IMR-90 (cell line): ENCODE measurements around the gene PRMT2. TPM values are rescaled to one million over a fixed set of nuclear protein-coding genes. Genes with fewer than 3 reads are reported as not detected.

Source experiments
- ATAC-seq: fragments of 200-7000 bp; cut with Tn5 transposase; 2 replicates; pipeline ENCODE4 v1.9.1; 2020; ENCODE audit warnings: low read depth, mild to moderate bottlenecking, moderate library complexity
- BruUV-seq: library from RNA; stranded (reverse); fragments of 400-500 nt; replicated peaks from 2 replicates; lab custom pipeline; 2021; lab: Mats Ljungman, UMichigan
- CTCF ChIA-PET: fragments of 300-600 bp; formaldehyde crosslinking; extraction: SDS; loops from one replicate; lab custom pipeline; 2021; ENCODE audit warnings: antibody characterized with exemption; lab: Yijun Ruan, JAX
- POLR2A ChIA-PET: fragments of 300-600 bp; sonication (Branson Sonifier 250); formaldehyde crosslinking; loops from one replicate; lab custom pipeline; 2022; ENCODE audit warnings: antibody characterized with exemption; ENCODE audit not compliant: unreplicated experiment; lab: Charles Lee
- DNase-seq: peaks from one replicate; pipeline ENCODE4 v3.0.0; 2013
- H2AFZ ChIP-seq: replicated peaks from 2 replicates; pipeline ENCODE3; 2013; ENCODE audit warnings: low read length, mild to moderate bottlenecking; ENCODE audit not compliant: poor library complexity
- H2AK5ac ChIP-seq: 2 replicates; pipeline ENCODE4 v1.6.1; 2013; ENCODE audit warnings: low read depth, low read length, inconsistent platforms
- H2AK9ac ChIP-seq: replicated peaks from 2 replicates; pipeline ENCODE3; 2013; ENCODE audit warnings: mild to moderate bottlenecking, low read depth, low read length, moderate library complexity; ENCODE audit not compliant: poor library complexity
- H2BK120ac ChIP-seq: 2 replicates; pipeline ENCODE4 v1.6.1; 2013; ENCODE audit warnings: low read depth, low read length, inconsistent platforms
- H2BK15ac ChIP-seq: 3 replicates; pipeline ENCODE4 v1.6.1; 2013; ENCODE audit warnings: low read depth, low read length, inconsistent platforms
- H2BK20ac ChIP-seq: 2 replicates; pipeline ENCODE4 v1.6.1; 2013; ENCODE audit warnings: low read depth, mild to moderate bottlenecking, inconsistent platforms, low read length, moderate library complexity
- H2BK5ac ChIP-seq: 2 replicates; pipeline ENCODE4 v1.6.1; 2013; ENCODE audit warnings: mild to moderate bottlenecking, low read depth, low read length, inconsistent platforms; ENCODE audit not compliant: poor library complexity, severe bottlenecking
- H3K14ac ChIP-seq: replicated peaks from 2 replicates; pipeline ENCODE4 v1.6.1; 2013; ENCODE audit warnings: low read depth, low read length, inconsistent platforms
- H3K18ac ChIP-seq: 2 replicates; pipeline ENCODE4 v1.6.1; 2013; ENCODE audit warnings: low read depth, low read length, control low read depth
- H3K23ac ChIP-seq: 2 replicates; pipeline ENCODE4 v1.6.1; 2013; ENCODE audit warnings: low read depth, low read length, inconsistent platforms
- H3K27ac ChIP-seq: 2 replicates; pipeline ENCODE4 v1.5.1; 2013; ENCODE audit warnings: mild to moderate bottlenecking, control low read depth, low read length; ENCODE audit not compliant: insufficient read depth
- H3K27me3 ChIP-seq: 2 replicates; pipeline ENCODE4 v1.6.1; 2013; ENCODE audit warnings: low read length; ENCODE audit not compliant: control insufficient read depth, insufficient read depth
- H3K36me3 ChIP-seq: 2 replicates; pipeline ENCODE4 v1.6.1; 2013; ENCODE audit warnings: low read length, mixed read lengths; ENCODE audit not compliant: control insufficient read depth, insufficient read depth
- H3K4ac ChIP-seq: 2 replicates; pipeline ENCODE4 v1.6.1; 2013; ENCODE audit warnings: low read depth, low read length, inconsistent platforms
- H3K4me1 ChIP-seq: 2 replicates; pipeline ENCODE4 v1.6.1; 2013; ENCODE audit warnings: low read length, mixed read lengths; ENCODE audit not compliant: control insufficient read depth, insufficient read depth
- H3K4me2 ChIP-seq: 2 replicates; pipeline ENCODE4 v1.6.1; 2013; ENCODE audit warnings: low read depth, mild to moderate bottlenecking, control low read depth, low read length, moderate library complexity
- H3K4me3 ChIP-seq: 2 replicates; pipeline ENCODE4 v1.5.1; 2013; ENCODE audit warnings: low read depth, mild to moderate bottlenecking, control low read depth, low read length, moderate library complexity; ENCODE audit not compliant: insufficient read depth
- H3K56ac ChIP-seq: 2 replicates; pipeline ENCODE4 v1.6.1; 2013; ENCODE audit warnings: low read length, inconsistent platforms; ENCODE audit not compliant: insufficient read depth; ENCODE audit errors: extremely low read depth
- H3K79me1 ChIP-seq, 2 experiments: 2 replicates each; pipeline ENCODE4 v1.6.1; 2013; ENCODE audit warnings: low read length in 2 of 2, inconsistent platforms in 1 of 2, low read depth in 1 of 2
- H3K9ac ChIP-seq: 2 replicates; pipeline ENCODE4 v1.6.1; 2013; ENCODE audit warnings: low read depth, low read length, control low read depth
- H3K9me1 ChIP-seq: 2 replicates; pipeline ENCODE4 v1.6.1; 2013; ENCODE audit warnings: low read length, inconsistent platforms; ENCODE audit not compliant: insufficient read depth
- H3K9me3 ChIP-seq: 2 replicates; pipeline ENCODE4 v1.6.1; 2013; ENCODE audit warnings: low read length; ENCODE audit not compliant: control insufficient read depth, insufficient read depth
- H4K20me1 ChIP-seq: 2 replicates; pipeline ENCODE4 v1.6.1; 2013; ENCODE audit warnings: low read length, inconsistent platforms; ENCODE audit not compliant: insufficient read depth
- H4K5ac ChIP-seq: 2 replicates; pipeline ENCODE4 v1.6.1; 2013; ENCODE audit warnings: mild to moderate bottlenecking, low read depth, low read length, control low read depth
- H4K8ac ChIP-seq, 2 experiments: 2 replicates each; pipeline ENCODE4 v1.6.1; 2013; ENCODE audit warnings: low read depth in 2 of 2, low read length in 2 of 2, control low read depth in 1 of 2, inconsistent platforms in 1 of 2
- H4K91ac ChIP-seq: 2 replicates; pipeline ENCODE4 v1.6.1; 2013; ENCODE audit warnings: low read depth, low read length, inconsistent platforms; ENCODE audit not compliant: insufficient read depth
- BHLHE40 ChIP-seq: fragments of 150-350 bp; IDR thresholded peaks from 2 replicates; pipeline ENCODE4 v1.6.1; 2016; ENCODE audit warnings: mild to moderate bottlenecking, low read depth, low read length
- CEBPB ChIP-seq: IDR thresholded peaks from 2 replicates; pipeline ENCODE4 v1.6.1; 2012; ENCODE audit warnings: low read depth, low read length, improper control_type of control experiment
- CTCF ChIP-seq: conservative IDR thresholded peaks from 2 replicates; pipeline ENCODE4 v1.5.1; 2012; ENCODE audit warnings: mild to moderate bottlenecking, low read depth, low read length, improper control_type of control experiment
- ELK1 ChIP-seq: fragments of 150-350 bp; IDR thresholded peaks from 2 replicates; pipeline ENCODE4 v1.6.1; 2016; ENCODE audit warnings: low read depth, mild to moderate bottlenecking, low read length, moderate library complexity, borderline replicate concordance
- FOS ChIP-seq: fragments of 150-350 bp; IDR thresholded peaks from 2 replicates; pipeline ENCODE4 v1.6.1; 2016; ENCODE audit warnings: low read depth, low read length
- MAZ ChIP-seq: IDR thresholded peaks from 2 replicates; pipeline ENCODE4 v1.6.1; 2012; ENCODE audit warnings: low read depth, mild to moderate bottlenecking, low read length, improper control_type of control experiment, moderate library complexity, borderline replicate concordance
- NFE2L2 ChIP-seq: fragments of 150-350 bp; IDR thresholded peaks from 2 replicates; pipeline ENCODE4 v1.6.1; 2016; ENCODE audit warnings: low read depth, mild to moderate bottlenecking, low read length
- POLR2A ChIP-seq: IDR thresholded peaks from 2 replicates; pipeline ENCODE4 v1.6.1; 2012; ENCODE audit warnings: mild to moderate bottlenecking, low read depth, low read length
- RAD21 ChIP-seq: IDR thresholded peaks from 2 replicates; pipeline ENCODE4 v1.6.1; 2012; ENCODE audit warnings: low read length, improper control_type of control experiment
- RCOR1 ChIP-seq: IDR thresholded peaks from 2 replicates; pipeline ENCODE4 v1.6.1; 2012; ENCODE audit warnings: mild to moderate bottlenecking, low read length, improper control_type of control experiment; ENCODE audit not compliant: insufficient replicate concordance
- RFX5 ChIP-seq: IDR thresholded peaks from 2 replicates; pipeline ENCODE4 v1.8.0; 2012; ENCODE audit warnings: low read depth, mild to moderate bottlenecking, low read length, moderate library complexity
- USF2 ChIP-seq: fragments of 150-350 bp; IDR thresholded peaks from 2 replicates; pipeline ENCODE4 v1.6.1; 2017; ENCODE audit warnings: mild to moderate bottlenecking, antibody characterized with exemption, low read length, low read depth
- WGBS, 2 experiments: methylation state at CpG; one replicate each; pipeline versions ENCODE4 v1.1.5 to v1.1.7; 2013; ENCODE audit warnings: missing lambda C conversion rate in 2 of 2; ENCODE audit not compliant: insufficient read length in 1 of 2; ENCODE audit errors: extremely low coverage in 2 of 2; 5-methylcytosine and 5-hydroxymethylcytosine counted together
- dilution Hi-C: fragments of 300-500 bp; cut with HindIII; formaldehyde crosslinking; loops from one replicate; pipeline ENCODE4 v1.14.3; 2018; ENCODE audit warnings: low sequenced_read_pairs; ENCODE audit not compliant: unreplicated experiment
- in situ Hi-C: fragments of 300-500 bp; cut with MboI; formaldehyde crosslinking; loops from 3 replicates; pipeline ENCODE4 v1.14.3; 2019; ENCODE audit warnings: low sequenced_read_pairs, inconsistent platforms, mixed read lengths
- intact Hi-C: fragments of 100-400 bp; cut with micrococcal nuclease; formaldehyde crosslinking; loops from 2 replicates; pipeline ENCODE4 v1.10.0; 2022
- polyA plus RNA-seq, 3 experiments: library from polyadenylated mRNA; depleted of rRNA; stranded (reverse); fragments of >200 nt; gene quantifications; 2 replicates each; pipeline ENCODE4 v1.2.3, GENCODE V29; 2012; ENCODE audit warnings: low replicate concordance in 1 of 3
- total RNA-seq: library from RNA; depleted of rRNA; stranded (reverse); fragments of >200 nt; gene quantifications from 2 replicates; pipeline ENCODE4 v1.2.3, GENCODE V29; 2012

PRMT2 gene
- total and polyA plus RNA-seq, 2 of the 4 experiments (the other 2 are of a cell fraction): 126 to 159 TPM

GRCh38 chr21:46600978-46601377 lies 34.5 kb upstream of the PRMT2 start:
- H4K5ac ChIP-seq: no peak overlapping the region
- H4K8ac ChIP-seq: no peak overlapping the region; a peak in 1 of 4 replicates
- DNase-seq: no peak
- no peak overlapping the region for H2BK15ac ChIP-seq
- no peak overlapping the region for H3K14ac ChIP-seq
- ChIA-PET CTCF (no interaction called here), POLR2A (no interaction called here)
- BruUV-seq: no TSS peak
- WGBS, 2 experiments: 100% methylated on average over 1 of the region's 9 CpGs; no CpG with 5 or more reads in 1 of the 2 experiments
- no peak overlapping the region for H2AK5ac ChIP-seq
- H2BK20ac ChIP-seq: no peak overlapping the region
- in situ Hi-C loops: no loop called here
- no peak overlapping the region for H3K23ac ChIP-seq
- dilution Hi-C loops: no loop called here
- peaks cover 2% of the 10 kb centered on the region for H3K27me3 ChIP-seq
- H3K4me3 ChIP-seq: no peak overlapping the region
- intact Hi-C loops: no loop called here
- no peak overlapping the region for H3K56ac ChIP-seq
- H2BK5ac ChIP-seq: no peak overlapping the region
- H4K91ac ChIP-seq: no peak overlapping the region
- H3K36me3 ChIP-seq: no peaks in the 10 kb centered on the region
- no peak for TF ChIP-seq POLR2A
- TF ChIP-seq MAZ: no peak
- TF ChIP-seq NFE2L2: no peak
- no peak for TF ChIP-seq FOS
- TF ChIP-seq ELK1: no peak
- no peak for TF ChIP-seq BHLHE40
- TF ChIP-seq RFX5: no peak
- TF ChIP-seq CTCF: no peak
- no peak for TF ChIP-seq CEBPB
- no peak for TF ChIP-seq USF2
- no peak for TF ChIP-seq RCOR1
- TF ChIP-seq RAD21: no peak
- H4K20me1 ChIP-seq: no peaks in the 10 kb centered on the region
- no peak overlapping the region for H3K18ac ChIP-seq
- no peak overlapping the region for H3K4me2 ChIP-seq
- no peak overlapping the region for H3K4ac ChIP-seq
- H2AFZ ChIP-seq: no peak overlapping the region
- no peaks in the 10 kb centered on the region for H3K79me1 ChIP-seq
- no peak overlapping the region for H2BK120ac ChIP-seq
- H3K9me3 ChIP-seq: no peaks in the 10 kb centered on the region
- H3K9ac ChIP-seq: no peak overlapping the region
- peaks cover 8% of the 10 kb centered on the region; the same call in 1 of the 2 replicates for H3K9me1 ChIP-seq
- H3K4me1 ChIP-seq: peaks cover 6% of the 10 kb centered on the region
- no peak overlapping the region for H2AK9ac ChIP-seq
- no peak overlapping the region for H3K27ac ChIP-seq
- ATAC-seq: no peak
